Suprapubic skin (tissue), 4 donors: ENCODE data around the gene MORC1. TPM values are rescaled to one million over a fixed set of nuclear protein-coding genes. Genes with fewer than 3 reads are reported as not detected.

Experiments
- DNase-seq, 2 donors: peaks; one replicate each; pipeline ENCODE4 v3.0.0-alpha.2; 2019; ENCODE audit warnings: low spot score in 2 of 2
- H3K27ac ChIP-seq: fragments of 200-600 bp; sonication (generic); one replicate; pipeline ENCODE4 v1.5.1; 2019
- H3K27me3 ChIP-seq: fragments of 200-600 bp; sonication (generic); one replicate; pipeline ENCODE4 v1.5.1; 2019
- H3K36me3 ChIP-seq: fragments of 200-600 bp; sonication (generic); one replicate; pipeline ENCODE4 v1.5.1; 2019
- H3K4me1 ChIP-seq: fragments of 200-600 bp; sonication (generic); one replicate; pipeline ENCODE4 v1.5.1; 2019
- H3K4me3 ChIP-seq: fragments of 200-600 bp; sonication (generic); one replicate; pipeline ENCODE4 v1.5.1; 2019; ENCODE audit warnings: mild to moderate bottlenecking
- H3K9me3 ChIP-seq: fragments of 200-600 bp; sonication (generic); one replicate; pipeline ENCODE4 v1.5.1; 2019
- EP300 ChIP-seq: sonication (generic); formaldehyde crosslinking; IDR thresholded peaks from one replicate; pipeline ENCODE4 v1.6.1; 2017; ENCODE audit warnings: antibody characterized with exemption
- POLR2A ChIP-seq, 2 donors: fragments of 450-650 bp; IDR thresholded peaks; one replicate each; pipeline ENCODE4 v1.6.1; 2017; ENCODE audit warnings: antibody characterized with exemption in 2 of 2, mild to moderate bottlenecking in 2 of 2, moderate library complexity in 2 of 2
- POLR2AphosphoS5 ChIP-seq, 3 donors: sonication (generic); formaldehyde crosslinking; IDR thresholded peaks; one replicate each; pipeline ENCODE4 v1.6.1; 2017; ENCODE audit warnings: antibody characterized with exemption in 3 of 3
- WGBS: methylation state at CpG from one replicate; pipeline ENCODE4 v1.1.5; 2018; 5-methylcytosine and 5-hydroxymethylcytosine counted together
- total RNA-seq, 4 donors: library from RNA; depleted of rRNA; stranded (reverse); fragments of >200 nt; gene quantifications; one replicate each; pipeline ENCODE4 v1.1.0, GENCODE V29; 2016
- TF ChIP-seq, protein P1 (sequence below), 2 donors: fragments of 200-600 bp in 1 of 2; fragments of 450-650 bp in 1 of 2; sonication (generic) in 1 of 2; IDR thresholded peaks; one replicate each; pipeline ENCODE4 v1.5.1; 2016 to 2019; ENCODE audit warnings: antibody characterized with exemption in 2 of 2, mild to moderate bottlenecking in 1 of 2, moderate library complexity in 1 of 2

MORC1 gene
- total RNA-seq, 4 donors from 2014 or later: not detected

GRCh38 chr3:108966773-108967172 lies 151.2 kb downstream of the MORC1 start:
- H3K27me3 ChIP-seq: no peaks in the 10 kb centered on the region
- no peak overlapping the region for H3K27ac ChIP-seq
- H3K9me3 ChIP-seq: no peaks in the 10 kb centered on the region
- no peaks in the 10 kb centered on the region for H3K36me3 ChIP-seq
- TF ChIP-seq, protein P1, sequence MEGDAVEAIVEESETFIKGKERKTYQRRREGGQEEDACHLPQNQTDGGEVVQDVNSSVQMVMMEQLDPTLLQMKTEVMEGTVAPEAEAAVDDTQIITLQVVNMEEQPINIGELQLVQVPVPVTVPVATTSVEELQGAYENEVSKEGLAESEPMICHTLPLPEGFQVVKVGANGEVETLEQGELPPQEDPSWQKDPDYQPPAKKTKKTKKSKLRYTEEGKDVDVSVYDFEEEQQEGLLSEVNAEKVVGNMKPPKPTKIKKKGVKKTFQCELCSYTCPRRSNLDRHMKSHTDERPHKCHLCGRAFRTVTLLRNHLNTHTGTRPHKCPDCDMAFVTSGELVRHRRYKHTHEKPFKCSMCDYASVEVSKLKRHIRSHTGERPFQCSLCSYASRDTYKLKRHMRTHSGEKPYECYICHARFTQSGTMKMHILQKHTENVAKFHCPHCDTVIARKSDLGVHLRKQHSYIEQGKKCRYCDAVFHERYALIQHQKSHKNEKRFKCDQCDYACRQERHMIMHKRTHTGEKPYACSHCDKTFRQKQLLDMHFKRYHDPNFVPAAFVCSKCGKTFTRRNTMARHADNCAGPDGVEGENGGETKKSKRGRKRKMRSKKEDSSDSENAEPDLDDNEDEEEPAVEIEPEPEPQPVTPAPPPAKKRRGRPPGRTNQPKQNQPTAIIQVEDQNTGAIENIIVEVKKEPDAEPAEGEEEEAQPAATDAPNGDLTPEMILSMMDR (IDR thresholded peaks at IDR 0.05): no peak
- TF ChIP-seq POLR2AphosphoS5 (IDR thresholded peaks at IDR 0.05) (no peak), POLR2A (IDR thresholded peaks at IDR 0.05) (no peak)
- no peak for DNase-seq
- H3K4me1 ChIP-seq: no peaks in the 10 kb centered on the region
- H3K4me3 ChIP-seq: no peak overlapping the region
- WGBS: 86% methylated on average over 3 of the region's 3 CpGs

DNA sequence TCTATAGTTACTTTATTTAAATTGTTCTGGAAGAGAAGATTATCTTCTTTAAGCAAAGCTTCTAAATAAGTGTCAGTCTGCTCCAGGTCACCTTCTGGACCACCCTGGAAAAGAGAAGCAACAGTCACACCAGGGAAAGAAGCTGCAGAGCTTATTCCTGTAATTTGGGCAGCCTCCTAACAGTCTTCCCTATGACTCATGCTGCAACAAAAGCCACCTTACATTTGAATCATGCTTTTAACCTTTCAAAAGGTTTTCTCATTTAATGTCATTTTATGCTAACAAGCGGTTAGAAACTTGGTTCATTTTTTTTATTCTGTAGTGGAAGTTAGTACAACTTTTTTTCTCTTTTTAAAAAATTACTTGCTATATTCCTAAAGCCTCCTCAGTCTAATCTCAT lies 158.9 kb downstream of the MORC1 start:
- Histone ChIP-seq H3K27me3 (no peaks in the 10 kb centered on the region), H3K4me1 (no peaks in the 10 kb centered on the region), H3K4me3 (no peak overlapping the region), H3K36me3 (no peaks in the 10 kb centered on the region), H3K9me3 (no peaks in the 10 kb centered on the region), H3K27ac (no peak overlapping the region)
- 70% methylated on average over 1 of the region's 1 CpG for WGBS
- TF ChIP-seq POLR2AphosphoS5 (IDR thresholded peaks at IDR 0.05): no peak
- TF ChIP-seq, protein P1 (IDR thresholded peaks at IDR 0.05): no peak
- no peak for TF ChIP-seq EP300
- TF ChIP-seq POLR2A (IDR thresholded peaks at IDR 0.05): no peak
- no peak for DNase-seq

GRCh38 chr3:108953700-108954099 lies 164.2 kb downstream of the MORC1 start, which contains the start of gene GUCA1C:
Gene GUCA1C, minus strand, starts transcription at chr3:108953879. Its CDS starts 117 bp downstream, at chr3:108953762.
- Histone ChIP-seq H3K27me3 (no peaks in the 10 kb centered on the region), H3K4me3 (no peak within 1 kb of the TSS), H3K27ac (no peak within 1 kb of the TSS), H3K36me3 (no peaks in the 10 kb centered on the region), H3K9me3 (no peaks in the 10 kb centered on the region), H3K4me1 (no peaks in the 10 kb centered on the region)
- WGBS: 84% methylated on average over 1 of the region's 1 CpG
- no peak for DNase-seq
- no peak for TF ChIP-seq POLR2A (IDR thresholded peaks at IDR 0.05)
- no peak for TF ChIP-seq POLR2AphosphoS5 (IDR thresholded peaks at IDR 0.05)
- no peak for TF ChIP-seq EP300
- TF ChIP-seq, protein P1 (IDR thresholded peaks at IDR 0.05): no peak

GRCh38 chr3:108953210-108953609 lies 164.7 kb downstream of the MORC1 start:
- Histone ChIP-seq H3K9me3 (no peaks in the 10 kb centered on the region), H3K4me1 (no peaks in the 10 kb centered on the region), H3K4me3 (no peak overlapping the region), H3K27me3 (no peaks in the 10 kb centered on the region), H3K36me3 (no peaks in the 10 kb centered on the region), H3K27ac (no peak overlapping the region)
- no peak for DNase-seq
- TF ChIP-seq, protein P1 (IDR thresholded peaks at IDR 0.05): no peak
- no peak for TF ChIP-seq EP300
- no peak for TF ChIP-seq POLR2A (IDR thresholded peaks at IDR 0.05)
- TF ChIP-seq POLR2AphosphoS5 (IDR thresholded peaks at IDR 0.05): no peak
- WGBS: 52% methylated on average over 4 of the region's 4 CpGs

DNA sequence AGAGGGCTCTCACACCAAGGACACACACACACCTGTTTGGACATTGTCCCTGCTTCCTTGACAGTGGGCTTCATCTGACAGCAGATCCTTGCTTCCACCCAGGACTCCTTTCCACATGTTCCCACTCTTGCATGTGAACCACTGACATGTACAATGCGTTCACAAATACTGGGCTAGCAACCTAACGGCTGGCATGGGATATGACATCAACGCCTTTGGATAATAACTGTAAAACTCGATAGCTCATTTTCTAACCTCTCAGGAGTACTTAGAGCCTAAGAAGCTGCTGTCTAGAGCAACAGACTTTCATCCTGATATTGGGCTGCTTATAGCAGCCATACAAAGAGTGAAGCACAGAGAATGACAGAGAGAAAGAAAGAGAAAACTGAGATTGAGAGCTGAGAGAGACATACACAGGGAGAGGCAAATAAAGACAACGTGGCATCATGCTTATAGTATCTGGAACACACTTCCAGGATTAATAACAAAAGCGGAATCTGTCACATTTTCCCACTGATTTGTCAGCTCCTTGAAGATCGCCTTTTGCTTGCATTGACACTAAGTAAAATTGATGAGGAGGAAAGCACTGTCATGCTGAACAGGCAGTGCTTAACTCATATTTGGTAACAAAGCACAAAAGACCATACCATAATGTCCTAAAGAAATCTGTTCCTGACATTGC lies 166.0 kb downstream of the MORC1 start:
- 77% methylated on average over 7 of the region's 7 CpGs for WGBS
- H3K27me3 ChIP-seq: no peaks in the 10 kb centered on the region
- DNase-seq: no peak
- no peaks in the 10 kb centered on the region for H3K4me1 ChIP-seq
- H3K4me3 ChIP-seq: no peak overlapping the region
- H3K27ac ChIP-seq: no peak overlapping the region
- H3K36me3 ChIP-seq: no peaks in the 10 kb centered on the region
- TF ChIP-seq POLR2A (IDR thresholded peaks at IDR 0.05) (no peak), POLR2AphosphoS5 (IDR thresholded peaks at IDR 0.05) (no peak), EP300 (no peak)
- TF ChIP-seq, protein P1 (IDR thresholded peaks at IDR 0.05): no peak
- H3K9me3 ChIP-seq: no peaks in the 10 kb centered on the region
